GM18951 (cell line): ENCODE results near the gene PCDHA6.
"Not testable (repeated sequence)": the region's sequence is repeated elsewhere in the genome, so short reads cannot be mapped to it uniquely, and the experiment has no call there.

ENCODE experiments used
- POLR2A ChIP-seq: IDR thresholded peaks from 4 replicates; pipeline ENCODE4 v1.6.1; 2011; ENCODE audit warnings: mild to moderate bottlenecking; ENCODE audit not compliant: insufficient read length, insufficient read depth; ENCODE audit errors: extremely low read depth
- in situ Hi-C: fragments of 300-500 bp; cut with MboI; formaldehyde crosslinking; loops from one replicate; pipeline ENCODE4 v1.12.0; 2022; ENCODE audit warnings: low sequenced_read_pairs, mixed read lengths, inconsistent platforms; ENCODE audit not compliant: unreplicated experiment

PCDHA6 gene

DNA sequence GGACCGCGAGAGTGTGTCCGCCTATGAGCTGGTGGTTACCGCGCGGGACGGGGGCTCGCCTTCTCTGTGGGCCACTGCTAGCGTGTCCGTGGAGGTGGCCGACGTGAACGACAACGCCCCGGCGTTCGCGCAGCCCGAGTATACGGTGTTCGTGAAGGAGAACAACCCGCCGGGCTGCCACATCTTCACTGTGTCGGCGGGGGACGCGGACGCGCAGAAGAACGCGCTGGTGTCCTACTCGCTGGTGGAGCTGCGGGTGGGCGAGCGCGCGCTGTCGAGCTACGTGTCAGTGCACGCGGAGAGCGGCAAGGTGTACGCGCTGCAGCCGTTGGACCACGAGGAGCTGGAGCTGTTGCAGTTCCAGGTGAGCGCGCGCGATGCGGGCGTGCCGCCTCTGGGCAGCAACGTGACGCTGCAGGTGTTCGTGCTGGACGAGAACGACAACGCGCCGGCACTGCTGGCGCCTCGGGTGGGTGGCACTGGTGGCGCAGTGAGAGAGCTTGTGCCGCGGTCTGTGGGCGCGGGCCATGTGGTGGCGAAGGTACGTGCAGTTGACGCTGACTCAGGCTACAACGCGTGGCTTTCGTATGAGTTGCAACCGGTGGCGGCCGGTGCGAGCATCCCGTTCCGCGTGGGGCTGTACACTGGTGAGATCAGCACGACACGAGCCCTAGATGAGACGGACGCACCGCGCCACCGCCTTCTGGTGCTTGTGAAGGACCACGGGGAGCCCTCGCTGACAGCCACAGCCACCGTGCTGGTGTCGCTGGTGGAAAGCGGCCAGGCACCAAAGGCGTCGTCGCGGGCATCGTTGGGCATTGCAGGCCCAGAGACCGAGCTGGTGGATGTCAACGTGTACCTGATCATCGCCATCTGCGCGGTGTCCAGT is 8.1 kb downstream of the PCDHA6 start:
- in situ Hi-C loops: no loop called here
- TF ChIP-seq POLR2A: no peak

DNA sequence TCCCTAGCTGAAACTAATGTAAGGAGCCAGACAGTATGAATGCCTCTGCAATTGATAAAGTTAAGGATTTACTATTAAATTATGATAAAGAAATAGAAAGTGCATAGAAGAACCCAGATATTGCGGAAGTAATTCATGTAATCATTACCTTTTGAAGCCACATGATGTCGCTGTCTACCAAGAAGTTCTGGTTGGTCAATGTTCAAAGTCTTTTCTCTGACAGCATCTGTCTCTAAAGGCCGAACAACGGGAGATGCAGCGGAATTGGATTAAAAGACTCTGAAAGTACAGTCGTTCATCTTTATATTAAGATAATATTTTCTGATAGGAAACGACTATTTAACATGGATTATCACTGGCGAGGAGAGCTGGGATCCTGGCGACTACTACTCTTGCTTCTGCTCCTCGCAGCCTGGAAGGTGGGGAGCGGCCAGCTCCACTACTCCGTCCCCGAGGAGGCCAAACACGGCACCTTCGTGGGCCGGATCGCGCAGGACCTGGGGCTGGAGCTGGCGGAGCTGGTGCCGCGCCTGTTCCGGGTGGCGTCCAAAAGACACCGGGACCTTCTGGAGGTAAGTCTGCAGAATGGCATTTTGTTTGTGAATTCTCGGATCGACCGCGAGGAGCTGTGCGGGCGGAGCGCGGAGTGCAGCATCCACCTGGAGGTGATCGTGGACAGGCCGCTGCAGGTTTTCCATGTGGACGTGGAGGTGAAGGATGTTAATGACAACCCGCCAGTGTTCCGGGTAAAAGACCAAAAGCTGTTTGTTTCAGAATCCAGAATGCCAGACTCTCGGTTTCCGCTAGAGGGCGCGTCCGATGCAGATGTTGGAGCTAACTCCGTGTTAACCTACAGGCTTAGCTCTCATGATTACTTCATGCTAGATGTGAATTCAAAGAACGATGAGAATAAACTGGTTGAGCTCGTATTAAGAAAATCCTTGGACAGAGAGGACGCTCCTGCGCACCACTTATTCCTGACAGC is 13.5 kb downstream of the PCDHA6 start, which contains the start of gene PCDHA8:
Gene PCDHA8, plus strand, starts transcription at position 210 of the 985 bp plus-strand sequence. Its CDS starts 135 bp downstream, at position 345.
- in situ Hi-C loops: no loop called here
- no peak for TF ChIP-seq POLR2A

- TF ChIP-seq POLR2A: no peak
- in situ Hi-C loops: no loop called here
These were observed 15.3 kb downstream of the PCDHA6 start for GRCh38 chr5:140842798-140843733.

GRCh38 chr5:140848139-140849102 is 20.7 kb downstream of the PCDHA6 start, which contains the start of gene PCDHA9:
PCDHA9 (plus strand) TSS chr5:140848382; CDS start chr5:140848496, 114 bp downstream.
- in situ Hi-C loops: not testable (repeated sequence)

DNA sequence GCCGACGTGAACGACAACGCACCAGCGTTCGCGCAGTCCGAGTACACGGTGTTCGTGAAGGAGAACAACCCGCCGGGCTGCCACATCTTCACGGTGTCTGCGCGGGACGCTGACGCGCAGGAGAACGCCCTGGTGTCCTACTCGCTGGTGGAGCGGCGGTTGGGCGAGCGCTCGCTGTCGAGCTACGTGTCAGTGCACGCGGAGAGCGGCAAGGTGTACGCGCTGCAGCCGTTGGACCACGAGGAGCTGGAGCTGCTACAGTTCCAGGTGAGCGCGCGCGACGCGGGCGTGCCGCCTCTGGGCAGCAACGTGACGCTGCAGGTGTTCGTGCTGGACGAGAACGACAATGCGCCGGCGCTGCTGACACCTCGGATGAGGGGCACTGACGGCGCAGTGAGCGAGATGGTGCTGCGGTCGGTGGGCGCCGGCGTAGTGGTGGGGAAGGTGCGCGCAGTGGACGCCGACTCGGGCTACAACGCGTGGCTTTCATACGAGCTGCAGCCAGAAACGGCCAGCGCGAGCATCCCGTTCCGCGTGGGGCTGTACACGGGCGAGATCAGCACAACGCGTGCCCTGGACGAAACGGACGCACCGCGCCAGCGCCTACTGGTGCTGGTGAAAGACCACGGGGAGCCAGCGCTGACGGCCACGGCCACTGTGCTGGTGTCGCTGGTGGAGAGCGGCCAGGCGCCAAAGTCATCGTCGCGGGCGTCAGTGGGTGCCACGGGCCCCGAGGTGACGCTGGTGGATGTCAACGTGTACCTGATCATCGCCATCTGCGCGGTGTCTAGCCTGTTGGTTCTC is 22.3 kb downstream of the PCDHA6 start:
- in situ Hi-C loops: not testable (repeated sequence)

- no peak for TF ChIP-seq POLR2A
- in situ Hi-C loops: no loop called here
These were observed 28.3 kb downstream of the PCDHA6 start, which contains the start of gene PCDHA10 for GRCh38 chr5:140855772-140856674. PCDHA10 (plus strand) TSS chr5:140855897; CDS start chr5:140856049, 152 bp downstream.

DNA sequence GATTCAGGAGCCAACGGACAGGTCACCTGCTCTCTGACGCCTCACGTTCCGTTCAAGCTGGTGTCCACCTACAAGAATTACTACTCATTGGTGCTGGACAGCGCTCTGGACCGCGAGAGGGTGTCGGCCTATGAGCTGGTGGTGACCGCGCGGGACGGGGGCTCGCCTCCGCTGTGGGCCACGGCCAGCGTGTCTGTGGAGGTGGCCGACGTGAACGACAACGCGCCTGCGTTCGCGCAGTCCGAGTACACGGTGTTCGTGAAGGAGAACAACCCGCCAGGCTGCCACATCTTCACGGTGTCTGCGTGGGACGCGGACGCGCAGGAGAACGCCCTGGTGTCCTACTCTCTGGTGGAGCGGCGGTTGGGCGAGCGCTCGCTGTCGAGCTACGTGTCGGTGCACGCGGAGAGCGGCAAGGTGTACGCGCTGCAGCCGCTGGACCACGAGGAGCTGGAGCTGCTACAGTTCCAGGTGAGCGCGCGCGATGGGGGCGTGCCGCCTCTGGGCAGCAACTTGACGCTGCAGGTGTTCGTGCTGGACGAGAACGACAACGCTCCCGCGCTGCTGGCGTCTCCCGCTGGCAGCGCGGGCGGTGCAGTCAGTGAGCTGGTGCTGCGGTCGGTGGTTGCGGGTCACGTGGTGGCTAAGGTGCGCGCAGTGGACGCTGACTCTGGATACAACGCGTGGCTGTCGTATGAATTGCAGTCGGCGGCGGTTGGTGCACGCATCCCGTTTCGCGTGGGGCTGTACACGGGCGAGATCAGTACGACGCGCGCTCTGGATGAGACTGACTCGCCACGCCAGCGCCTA is 29.6 kb downstream of the PCDHA6 start:
- in situ Hi-C loops: no loop called here
- no peak for TF ChIP-seq POLR2A

DNA sequence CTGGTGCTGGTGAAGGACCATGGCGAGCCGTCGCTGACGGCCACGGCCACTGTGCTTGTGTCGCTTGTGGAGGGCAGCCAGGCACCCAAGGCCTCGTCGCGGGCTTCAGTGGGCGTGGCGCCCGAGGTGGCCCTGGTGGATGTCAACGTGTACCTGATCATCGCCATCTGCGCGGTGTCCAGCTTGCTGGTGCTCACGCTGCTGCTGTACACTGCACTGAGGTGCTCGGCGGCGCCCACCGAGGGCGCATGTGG is 30.2 kb downstream of the PCDHA6 start:
- TF ChIP-seq POLR2A: no peak
- in situ Hi-C loops: no loop called here

DNA sequence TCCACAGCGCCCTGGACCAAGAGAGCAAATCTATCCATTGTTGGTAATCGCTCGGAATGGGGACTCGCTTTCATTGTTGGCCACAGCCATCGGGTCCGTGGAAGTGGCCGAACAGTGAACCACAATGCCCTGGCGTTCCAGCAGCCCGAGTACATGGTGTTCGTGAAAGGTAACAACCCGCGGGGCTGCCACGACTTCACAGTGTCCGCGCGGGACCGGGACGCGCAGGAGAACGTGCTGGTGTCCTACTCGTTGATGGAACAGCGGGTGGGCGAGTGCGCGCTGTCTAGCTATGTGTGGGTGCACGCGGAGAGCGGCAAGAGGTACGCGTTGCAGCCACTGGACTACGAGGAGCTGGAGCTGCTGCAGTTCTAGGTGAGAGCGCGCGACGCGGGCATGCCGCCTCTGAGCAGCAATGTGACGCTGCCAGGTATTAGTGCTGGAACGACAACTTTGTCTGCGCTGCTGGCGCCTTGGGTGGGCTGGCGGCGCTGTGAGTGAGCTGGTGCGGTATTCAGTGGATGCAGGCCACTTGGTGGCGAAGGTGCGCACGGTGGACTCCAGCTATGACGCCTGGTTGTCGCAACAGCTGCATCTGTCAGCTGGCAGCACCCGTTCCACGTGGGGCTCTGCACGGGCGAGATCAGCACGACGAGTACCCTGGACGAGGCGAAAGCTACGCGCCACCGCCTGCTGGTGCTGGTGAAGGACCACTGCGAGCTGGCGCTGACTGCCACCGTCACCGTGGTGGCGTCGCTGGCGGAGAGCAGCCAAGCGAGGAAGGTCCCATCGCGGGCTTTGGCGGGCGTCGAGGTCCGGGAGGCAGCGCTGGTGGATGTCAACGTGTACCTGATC is 34.9 kb downstream of the PCDHA6 start:
- no peak for TF ChIP-seq POLR2A
- in situ Hi-C loops: no loop called here
